Stimulated activated CD8-positive, alpha-beta memory T cell treated with anti-CD3 and anti-CD28 coated beads, Interleukin-7, amount 100 ng/mL, for 48 hours (primary cell): ENCODE data around the gene SPIRE1.
"Not testable (repeated sequence)": the region's sequence is repeated elsewhere in the genome, so short reads cannot be mapped to it uniquely, and the experiment has no call there.

Experiments used
- DNase-seq, 2 donors: peaks; one replicate each; pipeline ENCODE4 v3.0.0-alpha.2; 2020; ENCODE audit warnings: low read depth in 1 of 2; ENCODE audit errors: extremely low read depth in 1 of 2

The SPIRE1 gene

GRCh38 chr18:12556946-12557806 is 100.7 kb downstream of the SPIRE1 start:
- DNase-seq, result no peak

- DNase-seq, result no peak
These were observed 103.0 kb downstream of the SPIRE1 start for GRCh38 chr18:12554796-12555388.

- no peak for DNase-seq
These were observed 105.0 kb downstream of the SPIRE1 start for GRCh38 chr18:12552879-12553242.

GRCh38 chr18:12551943-12552878 is 105.7 kb downstream of the SPIRE1 start:
- DNase-seq, result not testable (repeated sequence)

GRCh38 chr18:12551466-12551865 is 106.4 kb downstream of the SPIRE1 start:
- not testable (repeated sequence) for DNase-seq

- DNase-seq, result no peak
These were observed 114.2 kb downstream of the SPIRE1 start for GRCh38 chr18:12543697-12544096.

- no peak for DNase-seq
These were observed 117.2 kb downstream of the SPIRE1 start for GRCh38 chr18:12540751-12541150.

- not testable (repeated sequence) for DNase-seq
These were observed 118.7 kb downstream of the SPIRE1 start for GRCh38 chr18:12539158-12539557.

- no peak for DNase-seq
These were observed 123.1 kb downstream of the SPIRE1 start for GRCh38 chr18:12534820-12535219.

GRCh38 chr18:12532661-12533060 is 125.2 kb downstream of the SPIRE1 start:
- DNase-seq, result no peak

GRCh38 chr18:12531749-12532148 is 126.2 kb downstream of the SPIRE1 start:
- DNase-seq, result no peak

- DNase-seq, result no peak
These were observed 137.4 kb downstream of the SPIRE1 start for GRCh38 chr18:12520442-12520992.

- no peak for DNase-seq
These were observed 138.9 kb downstream of the SPIRE1 start for GRCh38 chr18:12518832-12519531.

- no peak for DNase-seq
These were observed 139.6 kb downstream of the SPIRE1 start for GRCh38 chr18:12518326-12518725.

- no peak for DNase-seq
These were observed 140.6 kb downstream of the SPIRE1 start for GRCh38 chr18:12517142-12517825.

GRCh38 chr18:12516049-12516630 is 141.8 kb downstream of the SPIRE1 start:
- no peak for DNase-seq

- DNase-seq, result no peak
These were observed 142.4 kb downstream of the SPIRE1 start for GRCh38 chr18:12515550-12515949.

GRCh38 chr18:12507007-12507406 is 150.9 kb downstream of the SPIRE1 start:
- DNase-seq, result no peak

GRCh38 chr18:12500986-12501385 is 156.9 kb downstream of the SPIRE1 start:
- no peak for DNase-seq
